BE2C (cell line): ENCODE data around the gene CD2BP2.
"Not testable (repeated sequence)": the region's sequence is repeated elsewhere in the genome, so short reads cannot be mapped to it uniquely, and the experiment has no call there.

ENCODE experiments used
- DNase-seq: peaks from one replicate; pipeline ENCODE4 v3.0.0-alpha.2; 2020
- H3K27me3 ChIP-seq: fragments of 250-450 bp; sonication (Bioruptor Pico); 2 replicates; pipeline ENCODE4 v1.5.1; 2020; ENCODE audit warnings: mild to moderate bottlenecking
- H3K36me3 ChIP-seq: fragments of 250-450 bp; sonication (Bioruptor Pico); 2 replicates; pipeline ENCODE4 v1.5.1; 2020; ENCODE audit warnings: mild to moderate bottlenecking
- H3K4me1 ChIP-seq: fragments of 250-450 bp; sonication (Bioruptor Pico); 2 replicates; pipeline ENCODE4 v1.5.1; 2020
- H3K4me3 ChIP-seq: 2 replicates; pipeline ENCODE4 v1.5.1; 2011; ENCODE audit warnings: low read depth, low read length
- H3K9me3 ChIP-seq: fragments of 250-450 bp; sonication (Bioruptor Pico); 2 replicates; pipeline ENCODE4 v1.5.1; 2020
- CTCF ChIP-seq: IDR thresholded peaks from 2 replicates; pipeline ENCODE4 v1.5.1; 2012; ENCODE audit warnings: mild to moderate bottlenecking, low read depth, low read length

The CD2BP2 gene

GRCh38 chr16:30348929-30349328, 6.2 kb downstream of the CD2BP2 start:
- Histone ChIP-seq H3K4me3 (no peak overlapping the region), H3K9me3 (no peaks in the 10 kb centered on the region), H3K36me3 (peaks cover 35% of the 10 kb centered on the region), H3K4me1 (no peaks in the 10 kb centered on the region), H3K27me3 (no peaks in the 10 kb centered on the region)
- no peak for TF ChIP-seq CTCF
- no peak for DNase-seq

GRCh38 chr16:30348113-30348512, 7.0 kb downstream of the CD2BP2 start:
- H3K4me3 ChIP-seq, result no peak overlapping the region
- no peak for DNase-seq
- H3K36me3 ChIP-seq, result peaks cover 27% of the 10 kb centered on the region
- no peaks in the 10 kb centered on the region for H3K9me3 ChIP-seq
- no peaks in the 10 kb centered on the region for H3K27me3 ChIP-seq
- no peaks in the 10 kb centered on the region for H3K4me1 ChIP-seq
- no peak for TF ChIP-seq CTCF

- H3K4me3 ChIP-seq, result no peak overlapping the region
- H3K4me1 ChIP-seq, result no peaks in the 10 kb centered on the region
- H3K27me3 ChIP-seq, result no peaks in the 10 kb centered on the region
- no peak for DNase-seq
- H3K9me3 ChIP-seq, result no peaks in the 10 kb centered on the region
- peaks cover 11% of the 10 kb centered on the region for H3K36me3 ChIP-seq
- TF ChIP-seq CTCF, result no peak
These were observed 8.8 kb downstream of the CD2BP2 start for GRCh38 chr16:30346286-30346685.

GRCh38 chr16:30343491-30343820, 11.7 kb downstream of the CD2BP2 start:
- not testable (repeated sequence) for DNase-seq, H3K4me3 ChIP-seq, H3K4me1 ChIP-seq, H3K9me3 ChIP-seq, H3K27me3 ChIP-seq, H3K36me3 ChIP-seq

- H3K4me3 ChIP-seq, result no peak overlapping the region
- DNase-seq, result no peak
- no peak for TF ChIP-seq CTCF
- no peaks in the 10 kb centered on the region for H3K36me3 ChIP-seq
- H3K4me1 ChIP-seq, result no peaks in the 10 kb centered on the region
- H3K27me3 ChIP-seq, result no peaks in the 10 kb centered on the region
- no peaks in the 10 kb centered on the region for H3K9me3 ChIP-seq
These were observed 12.2 kb downstream of the CD2BP2 start for GRCh38 chr16:30342751-30343490.

- not testable (repeated sequence) for H3K36me3 ChIP-seq, H3K4me3 ChIP-seq, DNase-seq, H3K27me3 ChIP-seq, H3K4me1 ChIP-seq, H3K9me3 ChIP-seq
These were observed 13.1 kb downstream of the CD2BP2 start for GRCh38 chr16:30341971-30342370.

- H3K9me3 ChIP-seq, result no peaks in the 10 kb centered on the region
- H3K27me3 ChIP-seq, result no peaks in the 10 kb centered on the region
- TF ChIP-seq CTCF, result no peak
- DNase-seq, result no peak
- H3K36me3 ChIP-seq, result no peaks in the 10 kb centered on the region
- no peaks in the 10 kb centered on the region for H3K4me1 ChIP-seq
- no peak overlapping the region for H3K4me3 ChIP-seq
These were observed 14.5 kb downstream of the CD2BP2 start for GRCh38 chr16:30340621-30341020.

GRCh38 chr16:30338715-30339114, 16.4 kb downstream of the CD2BP2 start:
- not testable (repeated sequence) for H3K27me3 ChIP-seq, DNase-seq, H3K4me3 ChIP-seq, H3K4me1 ChIP-seq, H3K36me3 ChIP-seq, H3K9me3 ChIP-seq

- H3K9me3 ChIP-seq, H3K36me3 ChIP-seq, H3K4me3 ChIP-seq, H3K27me3 ChIP-seq, H3K4me1 ChIP-seq, DNase-seq: not testable (repeated sequence)
These were observed 17.1 kb downstream of the CD2BP2 start for GRCh38 chr16:30337964-30338357.
